Nephron (organoid): ENCODE measurements around the gene MMP17.

Experiments
- H3K27ac Mint-ChIP-seq, 3 experiments: 2 replicates each; pipeline ENCODE4 v1.8.0; 2020; ENCODE audit warnings: mixed read lengths in 3 of 3, mild to moderate bottlenecking in 2 of 3, moderate library complexity in 1 of 3
- H3K27me3 Mint-ChIP-seq: 2 replicates; pipeline ENCODE4 v1.8.0; 2021; ENCODE audit warnings: low read depth, mild to moderate bottlenecking, moderate library complexity, mixed read lengths
- H3K36me3 Mint-ChIP-seq: 2 replicates; pipeline ENCODE4 v1.8.0; 2020; ENCODE audit warnings: low read depth, mixed read lengths
- H3K4me1 Mint-ChIP-seq: 2 replicates; pipeline ENCODE4 v1.8.0; 2020; ENCODE audit warnings: mixed read lengths
- H3K4me3 Mint-ChIP-seq, 3 experiments: 2 replicates each; pipeline ENCODE4 v1.8.0; 2020; ENCODE audit warnings: mild to moderate bottlenecking in 3 of 3, mixed read lengths in 3 of 3, moderate library complexity in 2 of 3
- H3K9me3 Mint-ChIP-seq: 2 replicates; pipeline ENCODE4 v1.8.0; 2020; ENCODE audit warnings: mixed read lengths
- CTCF ChIP-seq, 3 experiments: fragments of 200-600 bp; sonication (generic); IDR thresholded peaks; one replicate each; pipeline ENCODE4 v1.5.0; 2021; ENCODE audit warnings: antibody characterized with exemption in 3 of 3; ENCODE audit not compliant: unreplicated experiment in 3 of 3

Gene MMP17

DNA sequence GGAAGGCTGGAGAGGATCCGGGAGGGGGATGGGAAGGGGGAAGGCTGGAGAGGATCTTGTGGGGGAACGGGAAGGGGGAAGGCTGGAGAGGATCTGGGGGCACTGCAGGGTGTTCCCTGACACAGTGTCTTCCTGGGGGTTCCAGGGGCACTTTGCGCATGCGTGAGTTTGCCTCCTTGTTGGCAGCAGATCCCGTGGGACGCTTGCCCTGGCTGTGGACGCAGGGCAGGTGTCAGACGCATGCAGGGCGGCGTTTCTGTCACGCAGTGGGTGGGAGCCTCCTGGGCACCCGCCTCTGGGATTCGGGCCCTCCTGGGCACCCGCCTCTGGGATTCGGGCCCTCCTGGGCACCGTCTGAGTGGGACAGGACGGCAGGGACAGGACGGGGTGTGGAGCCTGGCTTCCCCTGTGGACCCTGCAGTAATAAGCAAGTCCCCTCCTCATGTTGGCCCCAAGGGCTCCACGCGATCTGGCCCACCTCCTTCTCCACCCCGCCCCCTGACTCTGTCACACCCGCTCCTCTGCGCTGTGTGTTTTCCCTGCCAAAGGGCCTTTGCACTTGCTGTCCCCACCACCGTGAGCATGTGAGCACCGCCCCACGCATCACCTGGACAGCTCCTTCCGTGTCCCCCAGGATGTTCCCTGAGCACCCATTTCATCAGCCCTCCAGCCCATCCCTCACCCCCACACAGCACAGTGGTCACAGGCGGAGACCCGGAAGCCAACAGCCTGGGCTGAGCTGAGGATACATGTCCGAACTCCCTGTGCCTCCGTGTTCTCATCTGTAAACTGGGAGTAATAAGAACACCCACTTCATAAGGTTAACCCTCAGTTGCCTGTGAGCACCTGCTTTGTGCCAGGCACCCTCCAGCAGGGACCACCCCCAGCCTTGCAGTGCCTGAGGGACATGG, 4.4 kb downstream of the MMP17 start:
- Mint-ChIP-seq H3K36me3 (no peaks in the 10 kb centered on the region), H3K4me3 (peak overlapping the region; percentile 47 to 54 (median 51)), H3K27me3 (peaks cover 52% of the 10 kb centered on the region), H3K9me3 (no peaks in the 10 kb centered on the region), H3K4me1 (no peaks in the 10 kb centered on the region), H3K27ac (no peak overlapping the region)
- TF ChIP-seq CTCF (IDR thresholded peaks at IDR 0.05; ENCODE audit: unreplicated experiment in 3 of 3) = no peak

GRCh38 chr12:131833288-131833895, 5.2 kb downstream of the MMP17 start:
- Mint-ChIP-seq H3K4me1 (no peaks in the 10 kb centered on the region), H3K4me3 (peak overlapping the region in 2 of 3 experiments; percentile 52 to 54), H3K27me3 (peaks cover 49% of the 10 kb centered on the region), H3K27ac (peak overlapping the region in 1 of 3 experiments; percentile 18), H3K36me3 (no peaks in the 10 kb centered on the region), H3K9me3 (no peaks in the 10 kb centered on the region)
- no peak for TF ChIP-seq CTCF (IDR thresholded peaks at IDR 0.05; ENCODE audit: unreplicated experiment in 3 of 3)

DNA sequence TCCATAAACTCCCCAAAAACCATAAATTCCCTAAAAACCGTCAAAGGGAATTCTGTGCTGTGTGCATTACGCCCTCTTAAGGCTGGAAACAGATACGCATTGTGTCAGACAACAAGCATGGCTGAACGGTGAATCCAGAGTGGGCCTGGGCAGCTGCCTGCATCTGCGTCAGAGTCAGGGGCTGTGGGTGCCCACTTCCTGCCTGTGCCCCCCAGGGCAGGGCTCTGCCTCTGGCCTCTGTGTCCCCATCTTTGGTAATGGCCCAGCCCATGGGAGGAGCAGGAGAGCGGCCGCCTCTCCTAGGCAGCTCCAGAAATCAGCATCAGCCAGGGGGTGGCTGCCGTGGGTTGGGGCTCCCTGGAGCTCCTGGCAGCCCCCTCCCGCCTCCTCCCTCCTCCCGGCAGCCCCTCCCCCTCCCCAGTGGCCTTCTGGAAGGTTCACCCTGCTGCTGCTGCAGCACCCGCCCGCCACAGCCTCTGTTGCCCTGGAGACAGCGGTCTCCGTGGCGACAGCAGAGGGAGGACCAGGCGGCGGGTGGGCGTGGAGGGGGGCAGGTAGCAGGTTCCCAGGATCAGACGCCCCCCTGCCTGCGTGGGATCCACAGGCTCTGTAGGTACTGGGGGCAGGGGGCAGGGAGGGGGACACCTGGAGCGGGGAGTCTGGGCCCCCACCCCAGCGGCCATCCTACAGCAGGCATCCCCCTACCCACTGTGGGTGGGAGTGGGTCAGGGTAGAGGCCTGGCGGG, 5.9 kb downstream of the MMP17 start:
- peaks cover 48% of the 10 kb centered on the region for H3K27me3 Mint-ChIP-seq
- H3K4me1 Mint-ChIP-seq = no peaks in the 10 kb centered on the region
- no peak overlapping the region for H3K27ac Mint-ChIP-seq

DNA sequence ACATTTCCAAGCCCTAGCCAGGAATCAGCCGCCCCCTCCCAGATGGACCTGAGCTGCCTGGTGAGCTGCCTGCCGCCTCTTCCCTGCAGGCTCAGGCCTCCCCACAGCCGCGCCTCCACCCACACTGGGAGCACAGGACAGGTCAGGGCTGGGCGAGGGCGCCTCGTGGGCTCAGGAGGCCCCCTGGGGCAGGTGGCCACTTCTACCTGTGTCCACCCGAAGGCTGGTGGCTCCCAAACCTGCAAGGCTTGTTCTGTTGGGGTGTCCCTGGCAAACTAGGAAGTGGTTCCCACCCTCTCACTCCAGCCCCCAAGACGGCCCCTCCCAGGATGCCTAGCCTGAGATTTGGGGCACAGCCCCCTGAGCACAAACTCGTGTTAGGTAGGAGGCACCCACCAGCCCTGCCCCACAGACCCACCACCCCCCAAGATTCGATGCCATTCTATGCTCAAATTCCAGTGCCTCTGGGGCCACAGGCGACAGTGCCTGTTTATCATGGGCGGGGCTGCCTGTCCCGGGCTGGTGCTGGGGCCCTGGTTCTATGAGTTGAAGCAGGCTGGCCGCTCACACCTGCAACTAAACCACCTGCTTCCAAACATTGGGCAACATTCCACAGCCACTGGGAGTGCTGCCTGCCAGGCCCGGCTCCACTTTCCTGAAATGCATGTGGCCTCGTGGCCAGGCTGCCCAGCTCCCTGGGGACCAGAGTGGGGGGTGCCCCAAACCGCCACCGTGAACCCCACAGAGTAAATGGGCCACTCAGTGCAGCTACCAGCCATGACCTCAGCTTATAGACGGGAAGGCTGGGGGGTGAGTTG, 6.8 kb downstream of the MMP17 start:
- Mint-ChIP-seq H3K27ac (no peak overlapping the region), H3K4me1 (no peaks in the 10 kb centered on the region), H3K36me3 (no peaks in the 10 kb centered on the region), H3K4me3 (no peak overlapping the region), H3K9me3 (no peaks in the 10 kb centered on the region), H3K27me3 (peaks cover 38% of the 10 kb centered on the region)
- TF ChIP-seq CTCF (IDR thresholded peaks at IDR 0.05; ENCODE audit: unreplicated experiment in 3 of 3) = no peak

More for the DNA sequence above, 5.9 kb downstream of the MMP17 start:
- peak; percentile 25 to 42 (median 41) for TF ChIP-seq CTCF (IDR thresholded peaks at IDR 0.05; ENCODE audit: unreplicated experiment in 3 of 3)
- peak overlapping the region in 2 of 3 experiments; percentile 21 to 52 for H3K4me3 Mint-ChIP-seq
- H3K36me3 Mint-ChIP-seq = no peaks in the 10 kb centered on the region
- H3K9me3 Mint-ChIP-seq = no peaks in the 10 kb centered on the region

- H3K27ac Mint-ChIP-seq = no peak overlapping the region
- no peaks in the 10 kb centered on the region for H3K4me1 Mint-ChIP-seq
- no peak overlapping the region for H3K4me3 Mint-ChIP-seq
- TF ChIP-seq CTCF (IDR thresholded peaks at IDR 0.05; ENCODE audit: unreplicated experiment in 3 of 3) = no peak
- H3K27me3 Mint-ChIP-seq = peaks cover 36% of the 10 kb centered on the region
- H3K36me3 Mint-ChIP-seq = no peaks in the 10 kb centered on the region
- no peaks in the 10 kb centered on the region for H3K9me3 Mint-ChIP-seq
Observed at GRCh38 chr12:131835616-131836171, 7.5 kb downstream of the MMP17 start.
